CD4-positive, alpha-beta T cell treated with Interleukin-4 for 4 hours (primary cell): ENCODE measurements around the gene OR5B2.
"Not testable (repeated sequence)": the region's sequence is repeated elsewhere in the genome, so short reads cannot be mapped to it uniquely, and the experiment has no call there.

Source experiments
- DNase-seq: peaks from one replicate; pipeline ENCODE4 v3.0.0-alpha.2; 2020

The OR5B2 gene

DNA sequence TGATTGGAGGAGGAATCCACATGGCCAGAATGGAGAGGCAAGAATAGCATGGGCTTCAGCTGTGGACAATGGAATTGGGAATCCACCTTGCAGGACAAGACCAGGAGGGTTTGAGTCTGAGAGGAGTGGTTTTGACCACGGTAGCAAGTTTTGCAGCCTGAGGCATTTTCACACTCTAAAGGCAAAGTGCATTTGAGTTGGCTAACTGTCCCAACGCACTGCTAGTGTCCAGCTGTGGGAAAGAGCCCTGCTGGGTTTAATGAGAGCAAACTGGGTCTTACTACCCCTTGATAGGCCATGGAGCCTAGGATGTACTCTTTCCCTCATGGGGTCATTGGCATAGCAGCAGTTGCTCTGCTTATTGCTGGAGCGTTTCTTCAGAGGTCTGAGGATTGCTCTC, at the start of gene OR5B2:
Gene OR5B2 (minus strand): TSS at position 101 of the 400 bp plus-strand sequence. CDS start 4,860 bp downstream, outside the sequence.
- DNase-seq: no peak

- DNase-seq: no peak
Observed at GRCh38 chr11:58471892-58472291, 44.0 kb upstream of the OR5B2 start.

GRCh38 chr11:58466293-58466692, 38.4 kb upstream of the OR5B2 start:
- no peak for DNase-seq

- no peak for DNase-seq
Observed at GRCh38 chr11:58465690-58466089, 37.8 kb upstream of the OR5B2 start.

GRCh38 chr11:58451585-58451984, 23.7 kb upstream of the OR5B2 start:
- DNase-seq: no peak

DNA sequence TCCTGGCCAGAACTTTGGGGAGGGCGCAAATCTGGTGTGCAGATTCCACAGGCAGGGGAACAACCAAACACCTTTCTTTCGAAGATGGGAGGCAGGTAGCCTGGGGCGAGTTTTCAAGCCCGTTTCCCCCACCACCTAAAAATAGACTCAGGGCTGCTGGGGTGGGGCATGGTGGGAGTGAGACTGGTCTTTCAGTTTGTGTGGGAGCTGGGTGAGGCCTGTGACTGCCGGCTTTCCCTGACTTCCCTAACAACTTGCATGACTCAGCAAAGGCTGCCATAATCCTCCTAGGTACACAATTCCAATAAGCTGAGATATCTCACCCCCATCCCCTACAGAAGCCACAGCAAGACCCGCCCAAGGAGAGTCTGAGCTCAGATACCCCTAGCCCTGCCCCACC, 18.4 kb upstream of the OR5B2 start:
- no peak for DNase-seq

GRCh38 chr11:58444300-58444699, 16.4 kb upstream of the OR5B2 start:
- no peak for DNase-seq

GRCh38 chr11:58442136-58442535, 14.2 kb upstream of the OR5B2 start, which contains the start of gene OR5B12:
TSS of gene OR5B12 (minus strand) at chr11:58442236. CDS start at chr11:58440151, 2,085 bp downstream.
- no peak for DNase-seq

GRCh38 chr11:58438486-58438885, 10.6 kb upstream of the OR5B2 start:
- no peak for DNase-seq

GRCh38 chr11:58434217-58434616, 6.3 kb upstream of the OR5B2 start:
- DNase-seq: no peak

DNA sequence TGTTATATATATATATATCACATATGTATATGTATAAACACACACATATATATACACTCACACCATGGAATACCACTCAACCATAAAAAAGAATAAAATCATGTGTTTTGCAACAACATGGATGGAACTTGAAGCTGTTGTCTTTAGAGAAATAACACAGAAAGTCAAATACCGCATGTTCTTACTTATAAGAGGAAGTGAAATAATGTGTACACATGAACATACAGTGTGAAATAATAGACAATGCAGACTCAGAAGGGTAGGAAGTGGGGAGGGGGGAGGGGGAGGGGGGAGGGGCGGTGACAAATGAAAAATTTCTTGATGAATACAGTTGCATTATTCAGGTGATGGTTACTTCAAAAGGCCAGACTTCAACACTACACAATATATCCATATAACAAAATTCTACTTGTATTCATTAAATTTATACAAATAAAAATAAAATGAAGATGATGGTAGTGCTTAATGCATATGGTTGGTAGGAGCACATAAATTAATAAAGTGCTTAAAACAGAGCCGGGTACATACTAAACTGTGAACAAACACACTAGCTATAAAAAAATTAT, 5.8 kb upstream of the OR5B2 start:
- DNase-seq: no peak

DNA sequence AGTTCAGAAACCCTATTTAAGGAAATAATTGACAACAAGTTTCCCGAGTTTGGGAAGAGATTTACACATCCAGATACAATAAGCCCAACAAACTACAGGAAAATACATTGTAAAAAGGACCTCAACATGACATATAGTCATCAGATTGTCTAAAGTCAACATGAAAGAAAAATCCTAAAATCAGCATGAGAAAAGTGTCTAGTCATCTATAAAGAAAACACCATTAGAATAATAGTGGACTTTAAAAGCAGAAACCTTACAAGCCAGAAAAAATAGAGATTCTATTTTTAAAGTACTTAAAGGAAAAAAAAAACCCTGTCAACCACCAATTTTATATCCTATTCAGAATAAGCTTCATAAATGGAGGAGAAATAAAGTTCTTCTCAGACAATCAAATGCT, 1.4 kb upstream of the OR5B2 start:
- no peak for DNase-seq

GRCh38 chr11:58406774-58407173, 21.1 kb downstream of the OR5B2 start, which contains the start of gene OR5B3:
TSS of gene OR5B3 (minus strand) at chr11:58406874. CDS start at chr11:58403409, 3,465 bp downstream.
- no peak for DNase-seq

DNA sequence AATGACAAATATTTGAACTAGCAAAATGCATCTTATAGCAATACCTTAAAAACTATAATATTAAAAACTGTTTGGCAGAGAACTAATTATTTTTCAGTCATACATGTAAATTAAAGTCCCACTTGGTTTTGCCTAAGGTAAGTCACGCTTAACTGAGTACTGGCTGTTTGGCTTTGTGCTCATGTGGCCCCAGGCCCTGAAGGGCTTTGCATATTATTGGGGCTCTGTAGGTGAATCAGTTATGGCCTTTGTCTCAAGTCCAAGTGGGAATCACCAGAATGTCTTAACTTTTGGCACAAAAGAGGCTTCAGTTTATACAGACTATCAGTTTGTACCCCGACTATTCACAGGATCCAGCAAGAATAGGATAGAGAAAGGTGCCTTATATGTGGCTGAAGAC, 28.3 kb downstream of the OR5B2 start:
- not testable (repeated sequence) for DNase-seq

DNA sequence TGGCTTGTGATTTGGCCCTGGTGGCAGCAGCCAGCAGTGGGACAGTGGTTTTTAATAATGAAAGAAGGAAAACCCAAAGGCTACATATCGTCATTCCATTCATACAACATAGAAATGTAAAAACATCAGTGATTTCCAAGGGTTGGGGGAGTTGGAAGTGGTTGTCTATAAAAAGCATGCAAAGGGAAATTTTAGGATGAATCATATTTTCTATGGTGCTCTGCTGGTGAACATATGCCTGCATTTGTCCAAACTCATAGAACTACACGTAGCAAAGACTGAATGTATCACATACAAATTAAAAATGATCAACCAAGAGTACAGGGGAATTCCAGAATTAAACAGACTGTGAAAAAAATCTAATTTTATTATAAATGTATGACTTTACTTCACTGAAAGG, 32.3 kb downstream of the OR5B2 start:
- DNase-seq: no peak

GRCh38 chr11:58394195-58394594, 33.7 kb downstream of the OR5B2 start:
- no peak for DNase-seq

DNA sequence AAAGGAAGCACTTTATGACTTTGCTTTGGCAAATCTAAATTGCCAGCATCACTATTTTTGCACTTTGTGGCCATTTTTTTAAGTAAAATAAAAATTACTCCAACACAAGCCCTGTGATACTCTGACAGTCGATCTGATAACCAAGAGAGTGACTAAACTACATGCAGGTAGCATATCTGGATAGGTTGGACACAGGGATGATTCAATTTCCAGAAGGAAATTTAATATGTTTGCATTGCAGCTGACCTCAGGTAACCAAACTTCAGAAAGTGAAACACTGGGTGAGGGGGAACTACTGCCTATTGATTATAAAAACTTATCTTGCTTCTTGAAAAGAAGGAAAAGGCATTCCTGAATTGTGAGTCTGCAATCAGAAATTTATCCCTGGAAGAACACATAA, 35.2 kb downstream of the OR5B2 start:
- DNase-seq: no peak

- DNase-seq: no peak
Observed at GRCh38 chr11:58391879-58392278, 36.0 kb downstream of the OR5B2 start.

DNA sequence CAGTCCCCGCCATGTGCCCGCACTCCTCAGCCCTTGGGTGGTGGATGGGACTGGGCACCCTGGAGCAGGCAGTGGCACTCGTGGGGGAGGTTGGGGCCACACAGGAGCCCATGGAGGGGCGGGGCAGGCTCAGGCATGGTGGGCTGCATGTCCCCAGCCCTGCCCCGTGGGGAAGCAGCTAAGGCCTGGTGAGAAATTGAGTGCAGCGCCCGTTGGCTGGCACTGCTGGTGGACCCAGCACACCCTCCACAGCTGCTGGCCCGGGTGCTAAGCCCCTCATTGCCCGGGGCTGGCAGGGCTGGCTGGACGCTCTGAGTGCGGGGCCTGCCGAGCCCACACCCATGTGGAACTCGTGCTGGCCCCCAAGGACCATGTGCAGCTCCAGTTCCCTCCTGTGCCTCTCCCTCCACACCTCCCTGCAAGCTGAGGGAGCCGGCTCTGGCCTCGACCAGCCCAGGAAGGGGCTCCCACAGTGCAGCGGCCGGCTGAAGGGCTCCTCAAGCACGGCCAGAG, 37.3 kb downstream of the OR5B2 start:
- no peak for DNase-seq
